GM18499 (cell line): Measurements from ENCODE around the gene KRTAP4-2.
"Not testable (repeated sequence)": the region's sequence is repeated elsewhere in the genome, so short reads cannot be mapped to it uniquely, and the experiment has no call there.

Source experiments
- ATAC-seq: cut with Tn5 transposase; IDR thresholded peaks from one replicate; pipeline ENCODE4 v1.9.1; 2021; ENCODE audit warnings: moderate number of reproducible peaks; ENCODE audit not compliant: insufficient read depth, unreplicated experiment

Gene KRTAP4-2

GRCh38 chr17:41177727-41178271 is at the start of gene KRTAP4-2:
Gene KRTAP4-2 (minus strand): TSS chr17:41178221. CDS start chr17:41178164, 57 bp downstream.
- no peak for ATAC-seq

GRCh38 chr17:41226598-41227095 is 48.6 kb upstream of the KRTAP4-2 start, which contains the start of gene KRTAP9-2:
Gene KRTAP9-2 (plus strand): TSS chr17:41226648. CDS start chr17:41226655, 7 bp downstream.
- ATAC-seq, result not testable (repeated sequence)

DNA sequence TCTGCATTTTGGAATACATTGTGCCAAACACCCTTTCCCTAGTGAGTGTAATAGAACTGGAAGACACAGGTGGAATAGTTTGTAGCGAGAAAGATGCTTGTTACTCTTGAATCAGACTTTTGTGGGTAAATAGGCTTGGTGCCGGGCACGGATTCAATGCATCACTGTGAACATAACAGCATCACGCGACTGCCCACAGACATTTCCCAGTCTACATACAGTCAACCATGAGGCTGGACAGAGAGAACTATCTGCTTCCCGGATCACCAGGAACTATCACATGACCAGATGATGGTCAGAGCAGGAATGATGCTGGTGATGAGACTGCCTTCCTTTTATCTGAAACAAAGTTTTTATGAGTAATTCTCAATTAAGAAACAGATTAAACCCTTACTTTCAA is 48.0 kb upstream of the KRTAP4-2 start:
- ATAC-seq, result no peak

DNA sequence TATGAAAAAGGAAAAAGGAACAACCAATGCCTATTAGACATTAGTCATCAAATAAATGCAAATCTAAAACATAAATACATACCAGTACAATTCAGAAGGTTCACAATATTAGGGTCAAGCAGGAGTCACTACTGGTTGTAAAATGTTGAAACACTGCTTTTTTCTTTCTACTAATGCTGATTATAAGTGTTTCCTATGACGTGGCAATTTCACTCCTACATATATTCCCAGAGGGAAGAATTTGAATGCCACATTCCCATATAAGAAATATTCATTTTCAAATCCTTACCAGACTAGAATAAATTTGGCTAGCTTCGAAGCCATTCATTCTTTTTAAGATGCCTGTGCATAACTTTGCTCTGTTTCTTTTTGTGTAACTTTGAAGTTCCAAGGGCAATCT is 45.8 kb upstream of the KRTAP4-2 start:
- ATAC-seq, result no peak

DNA sequence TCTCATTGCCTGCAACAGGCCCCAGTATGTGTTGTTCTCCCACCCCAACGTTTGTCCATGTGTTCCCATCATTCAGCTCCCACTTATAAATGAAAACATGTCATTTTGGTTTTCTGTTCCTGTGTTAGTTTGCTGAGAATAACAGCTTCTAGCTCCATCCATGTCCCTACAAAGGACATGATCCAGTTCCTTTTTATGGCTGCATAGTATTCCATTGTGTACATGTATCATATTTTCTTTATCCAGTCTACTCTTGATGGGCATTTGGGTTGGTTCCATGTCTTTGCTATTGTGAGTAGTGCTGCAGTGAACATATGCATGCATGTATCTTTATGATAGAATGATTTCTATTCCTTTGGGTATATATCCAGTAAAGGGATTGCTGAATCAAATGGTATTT is 37.7 kb upstream of the KRTAP4-2 start:
- ATAC-seq, result no peak

- ATAC-seq, result no peak
These were observed 34.6 kb upstream of the KRTAP4-2 start for GRCh38 chr17:41212524-41213169.

GRCh38 chr17:41211845-41212466 is 33.9 kb upstream of the KRTAP4-2 start:
- ATAC-seq, result no peak

DNA sequence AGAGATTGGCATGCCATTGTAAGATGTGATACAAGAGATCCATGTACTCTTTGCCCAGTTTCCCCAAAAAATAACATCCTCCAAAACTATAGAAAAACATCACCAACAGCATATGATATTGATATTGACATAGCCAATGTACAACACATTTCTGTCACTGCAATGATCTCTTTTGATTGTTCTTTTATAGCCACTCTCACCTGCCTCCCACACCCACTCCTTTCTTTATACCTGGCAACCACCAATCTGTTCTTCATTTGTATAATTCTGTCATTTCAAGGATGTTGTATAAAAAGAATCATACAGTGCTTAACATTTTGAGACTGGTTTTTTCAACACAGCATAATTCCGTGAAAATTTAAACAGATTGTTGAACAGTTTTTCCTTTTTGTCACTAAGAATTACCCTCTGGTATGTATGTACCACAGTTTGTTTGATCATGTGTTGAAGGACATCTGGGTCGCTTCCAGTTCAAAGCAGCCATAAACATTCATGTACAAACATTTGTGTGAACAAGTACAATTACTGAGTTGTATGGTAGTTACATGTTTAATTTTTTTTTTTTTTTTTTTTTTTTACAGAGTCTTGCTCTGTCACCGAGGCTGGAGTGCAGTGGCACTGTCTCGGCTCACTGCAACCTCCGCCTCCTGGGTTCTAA is 21.5 kb upstream of the KRTAP4-2 start:
- no peak for ATAC-seq

DNA sequence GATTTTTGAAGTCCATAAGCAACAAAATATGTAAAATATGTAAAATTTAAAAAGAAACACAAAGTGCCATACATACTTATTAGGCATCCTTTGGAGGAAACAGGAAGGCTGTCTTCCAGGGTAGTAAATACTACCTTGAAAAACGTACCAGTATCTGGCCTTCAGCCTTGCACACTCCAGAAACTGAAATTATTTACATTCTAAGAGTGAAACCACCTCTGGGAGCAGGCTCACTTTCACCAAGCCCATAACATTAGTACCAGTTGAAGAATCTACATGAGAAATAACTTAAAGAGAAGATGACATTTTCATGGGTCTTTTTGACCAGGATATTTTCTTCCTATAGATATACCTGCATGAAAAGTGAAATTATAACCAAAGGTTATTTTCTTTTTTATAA is 18.0 kb upstream of the KRTAP4-2 start:
- no peak for ATAC-seq

GRCh38 chr17:41190328-41190727 is 12.3 kb upstream of the KRTAP4-2 start:
- ATAC-seq, result no peak

- ATAC-seq, result not testable (repeated sequence)
These were observed 11.9 kb upstream of the KRTAP4-2 start, which contains the start of gene KRTAP9-1 for GRCh38 chr17:41189837-41190318. Gene KRTAP9-1 (plus strand): TSS chr17:41189887. CDS start chr17:41189887, 0 bp downstream.

DNA sequence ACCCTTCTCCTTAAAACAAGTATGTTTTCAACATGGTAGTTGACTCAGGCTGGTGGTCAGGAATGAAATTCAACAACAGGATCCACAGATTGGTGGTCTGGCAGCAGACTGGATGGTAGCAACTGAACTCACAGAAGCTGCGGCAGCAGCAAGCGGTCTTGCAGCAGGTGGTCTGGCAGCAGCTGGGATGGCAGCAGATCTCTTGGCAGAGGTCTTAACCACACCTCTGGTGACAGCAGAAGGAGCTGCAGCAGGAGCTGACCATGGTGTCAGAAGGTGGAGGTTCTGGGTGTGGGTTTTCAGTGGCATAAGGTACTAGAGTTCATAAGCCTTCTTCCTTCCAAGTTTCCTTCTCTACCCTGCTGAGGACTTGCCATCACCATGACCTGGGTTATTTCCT is 8.9 kb upstream of the KRTAP4-2 start:
- no peak for ATAC-seq

- no peak for ATAC-seq
These were observed 7.0 kb upstream of the KRTAP4-2 start for GRCh38 chr17:41185001-41185400.

- ATAC-seq, result no peak
These were observed 6.5 kb upstream of the KRTAP4-2 start, which contains the start of gene KRTAP4-1 for GRCh38 chr17:41184480-41184961. Gene KRTAP4-1 (minus strand): TSS chr17:41184911. CDS start chr17:41184854, 57 bp downstream.

GRCh38 chr17:41178843-41179616 is 1.0 kb upstream of the KRTAP4-2 start:
- ATAC-seq, result no peak

DNA sequence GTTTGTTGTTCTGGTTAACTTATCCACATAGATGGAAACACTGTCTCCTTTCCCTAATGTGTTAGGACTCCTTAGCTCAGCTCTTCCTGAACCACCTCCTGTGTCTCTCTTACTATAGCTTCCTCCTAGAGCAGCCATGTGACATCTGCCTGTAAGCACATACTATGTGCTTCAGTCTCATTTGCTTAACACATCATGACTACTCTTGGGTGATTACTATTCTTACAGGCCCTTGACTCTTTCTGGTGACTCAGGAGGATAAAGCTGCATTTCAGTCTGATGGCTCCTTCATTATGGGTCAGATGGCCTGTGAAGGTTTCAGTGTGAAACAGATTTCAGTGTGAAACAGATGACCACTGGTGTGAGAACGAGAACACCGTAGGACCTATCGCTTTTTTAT is 320 bp upstream of the KRTAP4-2 start:
- ATAC-seq, result no peak

DNA sequence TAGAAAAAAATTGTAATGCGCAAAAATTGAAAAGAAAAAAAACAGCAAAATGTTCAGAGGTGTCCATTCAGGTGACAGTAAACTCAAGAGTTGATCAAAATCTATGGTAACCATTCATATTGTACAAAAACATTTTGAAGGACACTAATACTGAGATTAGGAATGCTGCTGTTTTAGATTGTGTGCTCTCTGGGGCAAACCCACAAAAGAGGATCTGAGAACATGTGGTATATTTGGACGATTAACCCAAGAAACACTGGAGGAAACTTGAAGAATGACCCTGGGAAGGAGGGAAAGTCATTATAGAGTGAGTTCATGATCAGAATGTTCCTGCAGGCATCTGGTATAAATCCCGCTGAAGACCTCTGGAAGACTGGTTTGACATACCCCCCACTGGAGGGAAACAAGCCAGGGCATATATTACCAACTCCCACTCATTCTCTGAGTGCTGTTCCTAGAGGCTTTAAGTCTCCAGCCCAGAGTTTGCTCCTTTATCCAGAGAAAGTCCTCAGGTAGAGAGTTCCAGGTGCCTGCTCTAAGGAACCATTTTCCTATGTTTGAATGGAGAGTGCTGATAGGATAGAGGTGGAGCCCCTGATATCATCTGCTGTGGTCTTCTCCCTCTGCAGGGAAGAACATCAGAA is 1.2 kb downstream of the KRTAP4-2 start:
- ATAC-seq, result no peak

- ATAC-seq, result no peak
These were observed 6.1 kb downstream of the KRTAP4-2 start for GRCh38 chr17:41171886-41172285.

GRCh38 chr17:41168121-41168520 is 9.9 kb downstream of the KRTAP4-2 start, which contains the start of gene KRTAP4-3:
Gene KRTAP4-3 (minus strand): TSS chr17:41168221. CDS start chr17:41168172, 49 bp downstream.
- no peak for ATAC-seq
